IMR-90 (cell line): ENCODE data around the gene EMC9.

Experiments
- CTCF ChIP-seq: conservative IDR thresholded peaks from 2 replicates; pipeline ENCODE4 v1.5.1; 2012; ENCODE audit warnings: mild to moderate bottlenecking, low read depth, low read length, improper control_type of control experiment
- MAFK ChIP-seq: IDR thresholded peaks from 2 replicates; pipeline ENCODE4 v1.6.1; 2012; ENCODE audit warnings: low read depth, low read length, improper control_type of control experiment
- POLR2A ChIP-seq: IDR thresholded peaks from 2 replicates; pipeline ENCODE4 v1.6.1; 2012; ENCODE audit warnings: mild to moderate bottlenecking, low read depth, low read length
- RAD21 ChIP-seq: IDR thresholded peaks from 2 replicates; pipeline ENCODE4 v1.6.1; 2012; ENCODE audit warnings: low read length, improper control_type of control experiment
- RCOR1 ChIP-seq: IDR thresholded peaks from 2 replicates; pipeline ENCODE4 v1.6.1; 2012; ENCODE audit warnings: mild to moderate bottlenecking, low read length, improper control_type of control experiment; ENCODE audit not compliant: insufficient replicate concordance
- RFX5 ChIP-seq: IDR thresholded peaks from 2 replicates; pipeline ENCODE4 v1.8.0; 2012; ENCODE audit warnings: low read depth, mild to moderate bottlenecking, low read length, moderate library complexity

GRCh38 chr14:24162093-24162492 lies 20.7 kb upstream of the EMC9 start:
- TF ChIP-seq POLR2A (no peak), RAD21 (no peak), CTCF (no peak), RFX5 (no peak), MAFK (no peak), RCOR1 (no peak)
